ENCODE data around the gene HOXB1. TPM values are rescaled to one million over a fixed set of nuclear protein-coding genes. Genes with fewer than 3 reads are reported as not detected.
A peak's percentile ranks its signal among the peaks of the same experiment; 100 is the strongest.

Gene HOXB1
- total and polyA plus RNA-seq, 2 donors (not counting 3 experiments of a cell fraction or from before 2014, with no cell fraction given): not detected

DNA sequence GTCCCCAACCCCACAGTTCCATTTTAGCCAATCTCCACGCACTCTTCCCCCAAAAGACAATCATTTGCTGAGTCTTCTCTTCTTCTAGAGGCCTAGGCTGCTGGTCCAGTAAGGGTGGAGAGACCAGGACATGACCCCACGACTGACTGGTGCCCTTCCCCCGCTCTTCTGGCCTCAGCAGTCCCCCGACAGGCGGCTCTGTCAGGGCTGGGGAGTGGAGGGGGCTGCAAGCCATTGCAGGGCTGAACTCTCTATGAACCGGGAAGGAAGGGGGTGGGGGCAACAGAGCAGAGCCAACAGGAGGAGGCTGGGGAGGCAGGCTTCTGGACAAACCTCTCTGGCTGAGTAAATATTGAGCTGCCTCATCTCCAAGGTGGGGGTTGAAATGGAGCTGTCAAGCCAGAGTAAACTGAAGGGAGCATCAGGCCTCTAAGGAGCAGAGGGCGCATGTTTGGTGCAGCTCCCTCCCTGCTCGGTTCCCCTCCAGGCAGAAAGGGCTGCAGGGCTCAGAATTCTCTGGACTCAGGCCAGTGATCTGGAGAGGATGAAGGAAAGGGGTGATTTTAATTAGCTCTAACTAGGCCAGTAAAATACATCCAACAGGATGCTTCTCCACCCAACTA is 8.7 kb downstream of the HOXB1 start:
- no peak for TF ChIP-seq POLR2A (IDR thresholded peaks at IDR 0.05; ENCODE audit: low read depth, low read length)
- TF ChIP-seq, protein P1, sequence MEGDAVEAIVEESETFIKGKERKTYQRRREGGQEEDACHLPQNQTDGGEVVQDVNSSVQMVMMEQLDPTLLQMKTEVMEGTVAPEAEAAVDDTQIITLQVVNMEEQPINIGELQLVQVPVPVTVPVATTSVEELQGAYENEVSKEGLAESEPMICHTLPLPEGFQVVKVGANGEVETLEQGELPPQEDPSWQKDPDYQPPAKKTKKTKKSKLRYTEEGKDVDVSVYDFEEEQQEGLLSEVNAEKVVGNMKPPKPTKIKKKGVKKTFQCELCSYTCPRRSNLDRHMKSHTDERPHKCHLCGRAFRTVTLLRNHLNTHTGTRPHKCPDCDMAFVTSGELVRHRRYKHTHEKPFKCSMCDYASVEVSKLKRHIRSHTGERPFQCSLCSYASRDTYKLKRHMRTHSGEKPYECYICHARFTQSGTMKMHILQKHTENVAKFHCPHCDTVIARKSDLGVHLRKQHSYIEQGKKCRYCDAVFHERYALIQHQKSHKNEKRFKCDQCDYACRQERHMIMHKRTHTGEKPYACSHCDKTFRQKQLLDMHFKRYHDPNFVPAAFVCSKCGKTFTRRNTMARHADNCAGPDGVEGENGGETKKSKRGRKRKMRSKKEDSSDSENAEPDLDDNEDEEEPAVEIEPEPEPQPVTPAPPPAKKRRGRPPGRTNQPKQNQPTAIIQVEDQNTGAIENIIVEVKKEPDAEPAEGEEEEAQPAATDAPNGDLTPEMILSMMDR (IDR thresholded peaks at IDR 0.05; ENCODE audit: extremely low read depth in 1 of 2, insufficient read depth in 1 of 2, low read depth in 1 of 2, low read length in 2 of 2): no peak
- TF ChIP-seq MYC (IDR thresholded peaks at IDR 0.05; ENCODE audit: low read depth, low read length): no peak
- no peak for TF ChIP-seq FOS (IDR thresholded peaks at IDR 0.05; ENCODE audit: borderline replicate concordance, insufficient read depth, low read length)
- TF ChIP-seq, protein P2, sequence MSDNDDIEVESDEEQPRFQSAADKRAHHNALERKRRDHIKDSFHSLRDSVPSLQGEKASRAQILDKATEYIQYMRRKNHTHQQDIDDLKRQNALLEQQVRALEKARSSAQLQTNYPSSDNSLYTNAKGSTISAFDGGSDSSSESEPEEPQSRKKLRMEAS (IDR thresholded peaks at IDR 0.05; ENCODE audit: insufficient read depth, insufficient read length): no peak
- no peak for TF ChIP-seq GATA2 (IDR thresholded peaks at IDR 0.05; ENCODE audit: insufficient read depth, insufficient read length, low read depth, low read length)
- no peak for TF ChIP-seq EZH2 (IDR thresholded peaks at IDR 0.05; ENCODE audit: borderline replicate concordance, low read depth, low read length, severe bottlenecking)
- no peak for TF ChIP-seq POLR2AphosphoS5 (IDR thresholded peaks at IDR 0.05; ENCODE audit: insufficient read depth, low read depth, low read length)
- TF ChIP-seq JUN (IDR thresholded peaks at IDR 0.05; ENCODE audit: borderline replicate concordance, insufficient read depth, insufficient read length, low read depth): no peak
- H3K27ac ChIP-seq (ENCODE audit: insufficient read depth, low read depth, low read length): no peak overlapping the region
- intact Hi-C loops (cut with micrococcal nuclease): no loop called here
- no peak overlapping the region for H2AFZ ChIP-seq (ENCODE audit: low read depth, low read length)
- dilution Hi-C loops (cut with MboI; ENCODE audit: extremely low pct_ligation_motif_present, low sequenced_read_pairs): no loop called here
- FAIRE-seq: no peak
- no peaks in the 10 kb centered on the region for H4K20me1 ChIP-seq (replicated peaks; ENCODE audit: control insufficient read depth, extremely low read depth, insufficient read depth, low read length)
- no peaks in the 10 kb centered on the region for H3K9me1 ChIP-seq (replicated peaks; ENCODE audit: control insufficient read depth, extremely low read depth, insufficient read depth, low read length)
- BruUV-seq (replicated peaks): no TSS peak
- H3K4me1 ChIP-seq (ENCODE audit: control insufficient read depth, extremely low read depth, insufficient read depth, low read length): no peaks in the 10 kb centered on the region
- peaks cover 25 to 35% of the 10 kb centered on the region in 2 experiments for H3K27me3 ChIP-seq (ENCODE audit: control insufficient read depth in 2 of 2, insufficient read depth in 2 of 2, low read length in 2 of 2)
- no peak overlapping the region for H3K4me3 ChIP-seq (replicated peaks in 1 of 3; ENCODE audit: insufficient read depth in 1 of 3, low read depth in 1 of 3, low read length in 3 of 3)
- no peaks in the 10 kb centered on the region for H3K79me2 ChIP-seq (ENCODE audit: control insufficient read depth, insufficient read depth, low read length)
- ChIA-PET CTCF (interaction anchor here (1.0 to 1.3 kb wide), 4 partner anchors 9 to 33 kb away, joined by 3 to 5 read pairs (median 3); no protein-coding TSS in a partner anchor), POLR2A (no interaction called here)
- no peaks in the 10 kb centered on the region for H3K9me3 ChIP-seq (replicated peaks; ENCODE audit: control insufficient read depth, insufficient read depth, low read length)
- H3K4me2 ChIP-seq (ENCODE audit: insufficient read depth, low read length): no peak overlapping the region
- H3K9ac ChIP-seq (replicated peaks; ENCODE audit: extremely low read depth, insufficient read depth, low read length): no peak overlapping the region
- peak; percentile 41 for DNase-seq (ENCODE audit: low read depth, low spot score)
- H3K36me3 ChIP-seq (ENCODE audit: control insufficient read depth in 2 of 2, extremely low read depth in 1 of 2, insufficient read depth in 2 of 2, low read length in 2 of 2): no peaks in the 10 kb centered on the region
